Measurements from ENCODE around the gene TTC9C.
"Not testable (repeated sequence)": the region's sequence is repeated elsewhere in the genome, so short reads cannot be mapped to it uniquely, and the experiment has no call there.

Gene TTC9C

GRCh38 chr11:62752994-62753735 lies 24.9 kb downstream of the TTC9C start:
- DNase-seq: peak; percentile 10

GRCh38 chr11:62753736-62754603 lies 25.7 kb downstream of the TTC9C start, which contains the start of gene ZBTB3:
Gene ZBTB3, minus strand, starts transcription at chr11:62754160. Its CDS starts 496 bp downstream, at chr11:62753664.
- DNase-seq: peak; percentile 97

GRCh38 chr11:62755086-62755615 lies 26.9 kb downstream of the TTC9C start:
- DNase-seq: no peak

GRCh38 chr11:62757846-62758788 lies 29.8 kb downstream of the TTC9C start:
- no peak for DNase-seq

- DNase-seq: not testable (repeated sequence)
Measured at GRCh38 chr11:62760867-62761227, 32.6 kb downstream of the TTC9C start.

GRCh38 chr11:62770778-62771143 lies 42.5 kb downstream of the TTC9C start:
- no peak for DNase-seq

GRCh38 chr11:62771144-62772021 lies 43.1 kb downstream of the TTC9C start, which contains the start of gene TAF6L:
Gene TAF6L, plus strand, starts transcription at chr11:62771396. Its CDS starts 4,388 bp downstream, at chr11:62775784.
- peak; percentile 95 for DNase-seq

- DNase-seq: no peak
Measured at GRCh38 chr11:62774407-62774806, 46.1 kb downstream of the TTC9C start.

GRCh38 chr11:62775646-62776045 lies 47.4 kb downstream of the TTC9C start:
- DNase-seq: no peak

- no peak for DNase-seq
Measured at GRCh38 chr11:62777389-62777788, 49.1 kb downstream of the TTC9C start.

- DNase-seq: no peak
Measured at GRCh38 chr11:62778441-62778840, 50.2 kb downstream of the TTC9C start.

GRCh38 chr11:62782753-62783152 lies 54.5 kb downstream of the TTC9C start:
- DNase-seq: no peak

- DNase-seq: peak; percentile 87
Measured at GRCh38 chr11:62786318-62787004, 58.2 kb downstream of the TTC9C start.

GRCh38 chr11:62787005-62787759 lies 58.9 kb downstream of the TTC9C start, which contains the start of gene TMEM179B:
Gene TMEM179B, plus strand, starts transcription at chr11:62787402. Its CDS starts 30 bp downstream, at chr11:62787432.
- DNase-seq: peak; percentile 99

Data from CD4-positive, alpha-beta T cell treated with Interleukin-6 for 4 hours (primary cell).